GM18517 (cell line): ENCODE measurements around the gene TMEM273.

Source experiments
- ATAC-seq: cut with Tn5 transposase; IDR thresholded peaks from one replicate; pipeline ENCODE4 v1.9.1; 2021; ENCODE audit warnings: mild to moderate bottlenecking, moderate library complexity; ENCODE audit not compliant: unreplicated experiment

TMEM273 gene

DNA sequence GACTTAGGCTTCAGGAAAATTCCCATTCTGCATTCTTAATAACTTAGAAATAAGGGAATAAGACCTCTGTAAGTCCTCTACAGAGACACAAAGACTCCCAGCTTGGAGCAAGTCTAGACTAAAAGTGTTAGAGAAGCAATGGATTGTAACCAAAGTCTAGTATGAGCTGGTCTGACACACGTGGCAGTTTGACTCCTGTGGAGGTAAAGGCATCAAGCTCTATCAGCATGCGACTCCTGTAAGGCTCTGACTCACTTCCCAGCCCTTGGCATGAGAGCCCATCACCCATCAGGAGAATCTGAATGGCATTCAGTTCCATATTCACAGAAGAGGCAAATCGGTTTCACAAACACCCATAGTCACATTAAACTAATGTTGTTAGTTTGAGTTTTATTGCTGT, 68.4 kb downstream of the TMEM273 start:
- ATAC-seq, result no peak

DNA sequence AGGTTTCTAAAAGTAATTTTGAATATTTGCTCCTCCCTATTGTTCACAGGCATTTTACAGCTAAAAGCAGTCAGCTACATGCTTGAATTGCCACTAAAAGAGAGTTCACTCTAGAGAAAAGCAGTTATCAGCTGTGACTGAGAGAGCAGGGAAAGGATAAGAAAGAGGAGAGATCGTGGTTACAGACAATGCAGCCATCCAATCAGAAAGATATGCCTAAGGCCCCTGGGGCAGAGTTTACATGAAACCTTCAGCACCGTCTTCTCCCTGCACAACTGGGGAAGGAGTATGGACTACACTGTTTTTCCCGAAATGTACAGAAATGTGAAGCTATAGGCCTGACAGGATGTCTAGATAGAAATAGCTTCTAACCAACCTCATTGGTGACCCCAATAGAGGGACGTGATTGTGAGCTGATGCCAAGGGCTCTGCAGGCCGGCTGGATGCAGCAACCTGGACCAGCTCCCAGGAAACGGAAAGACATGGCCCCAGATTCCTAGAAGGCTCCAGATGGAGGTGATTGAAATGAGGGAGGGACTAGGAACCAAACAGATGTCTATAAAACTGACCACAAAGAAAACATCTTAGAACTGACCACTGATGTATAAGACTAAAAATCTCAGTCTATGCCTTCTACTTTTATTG, 69.6 kb downstream of the TMEM273 start:
- ATAC-seq, result no peak

DNA sequence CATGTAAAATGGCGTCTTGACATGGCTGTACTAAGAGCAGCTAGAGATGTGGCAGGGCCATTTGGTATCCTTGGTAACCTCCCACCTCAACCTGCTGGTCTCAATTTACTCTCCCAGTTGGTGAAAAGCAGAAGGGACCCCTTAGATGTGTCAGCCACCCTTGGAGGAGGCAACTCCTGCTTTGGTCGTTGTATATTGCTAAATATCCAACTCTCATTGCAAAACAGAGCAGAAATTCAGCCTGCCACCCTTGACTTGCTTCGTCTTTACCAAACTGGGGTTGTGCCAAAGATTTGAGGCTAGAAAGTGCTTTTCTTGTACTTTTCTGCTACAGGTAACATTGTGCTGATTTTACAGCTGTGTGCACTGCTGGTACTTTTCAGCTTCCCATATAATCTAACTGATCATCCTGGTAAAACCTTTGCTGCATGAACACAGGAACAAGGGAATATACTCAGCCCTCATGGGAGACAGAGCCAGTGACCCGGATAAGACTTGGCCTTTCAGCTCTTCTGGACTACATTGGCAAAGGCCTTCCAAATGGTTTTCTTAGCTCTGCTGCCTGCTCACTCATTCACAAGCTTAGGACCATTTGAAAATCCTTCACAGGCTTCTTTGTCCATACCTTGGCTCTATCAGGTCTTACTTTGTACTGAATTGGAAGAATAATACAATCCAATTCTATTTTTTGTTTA, 70.7 kb downstream of the TMEM273 start:
- ATAC-seq, result no peak

DNA sequence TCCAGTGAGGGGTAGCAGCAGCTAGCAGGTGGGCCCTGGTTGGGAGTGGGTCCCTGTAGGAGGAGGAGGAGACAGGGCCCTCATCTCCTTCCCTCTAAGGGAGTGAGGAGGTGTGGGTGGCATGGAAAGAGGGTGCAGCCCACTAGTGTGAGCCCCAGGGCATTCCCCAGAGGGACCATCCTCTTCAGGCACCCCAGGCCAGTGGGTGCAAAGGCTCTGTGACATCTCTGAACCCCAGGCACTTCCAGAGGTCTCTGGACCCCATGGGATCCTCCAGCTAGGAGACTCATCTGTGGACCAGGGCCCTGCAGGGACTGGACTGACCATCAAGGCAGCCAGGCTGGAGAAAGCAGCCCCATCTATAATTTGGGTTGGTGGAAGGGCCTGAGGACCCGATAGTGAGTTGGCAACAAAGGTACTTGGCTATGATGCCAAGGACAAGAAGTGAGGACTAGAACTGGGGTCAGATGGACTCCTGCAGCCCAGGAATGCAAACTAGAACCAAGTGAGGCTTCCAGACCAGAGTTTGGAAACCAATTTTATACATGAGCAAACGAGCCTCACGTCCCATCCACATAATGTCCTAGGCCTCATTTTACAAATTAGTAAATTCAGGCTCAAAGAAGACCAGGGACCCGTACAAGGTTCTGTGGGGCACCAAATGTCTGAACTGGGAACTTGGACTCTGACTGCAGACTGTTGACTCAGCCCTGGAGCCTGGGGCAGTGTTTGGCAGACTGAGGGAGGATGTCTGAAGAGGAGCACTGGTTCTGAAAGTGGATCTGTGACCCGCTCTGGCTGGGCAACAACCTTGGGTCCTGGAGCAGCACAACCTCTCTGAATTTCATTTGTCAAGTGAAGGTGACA, 71.4 kb downstream of the TMEM273 start:
- no peak for ATAC-seq

DNA sequence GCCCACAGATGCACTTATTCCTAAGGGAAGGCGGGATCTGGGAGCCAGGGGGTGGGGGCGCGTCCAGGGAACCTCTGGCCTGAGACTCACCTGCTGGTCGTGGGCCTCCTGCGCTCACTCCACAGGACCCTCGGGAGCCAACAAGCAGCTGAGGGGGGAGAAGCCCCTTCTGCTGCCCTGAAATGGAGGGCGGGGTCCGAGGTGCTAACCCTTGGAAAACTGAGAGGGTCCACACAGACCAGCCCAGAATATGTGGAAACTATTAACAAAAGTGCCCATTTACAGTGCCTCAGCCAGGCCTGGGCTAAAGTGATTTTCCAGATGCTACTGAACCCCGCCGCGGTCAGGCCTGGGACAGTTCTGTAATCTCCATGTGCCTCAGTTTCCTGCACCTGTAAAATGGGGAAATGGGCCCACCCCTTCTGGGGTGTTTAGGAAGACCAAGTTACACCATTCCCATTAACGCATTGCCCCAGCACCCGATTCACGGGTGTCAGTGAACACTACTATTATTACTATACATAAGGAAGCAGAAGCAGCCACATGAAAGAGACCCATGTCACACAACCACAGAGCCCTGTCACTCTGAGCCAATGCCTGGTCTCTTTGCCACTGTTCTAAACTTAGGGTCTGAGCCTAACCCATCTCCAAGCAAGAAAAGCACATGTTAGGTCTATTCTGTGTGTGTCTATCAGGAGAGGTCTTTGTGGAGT, 72.2 kb downstream of the TMEM273 start:
- no peak for ATAC-seq

DNA sequence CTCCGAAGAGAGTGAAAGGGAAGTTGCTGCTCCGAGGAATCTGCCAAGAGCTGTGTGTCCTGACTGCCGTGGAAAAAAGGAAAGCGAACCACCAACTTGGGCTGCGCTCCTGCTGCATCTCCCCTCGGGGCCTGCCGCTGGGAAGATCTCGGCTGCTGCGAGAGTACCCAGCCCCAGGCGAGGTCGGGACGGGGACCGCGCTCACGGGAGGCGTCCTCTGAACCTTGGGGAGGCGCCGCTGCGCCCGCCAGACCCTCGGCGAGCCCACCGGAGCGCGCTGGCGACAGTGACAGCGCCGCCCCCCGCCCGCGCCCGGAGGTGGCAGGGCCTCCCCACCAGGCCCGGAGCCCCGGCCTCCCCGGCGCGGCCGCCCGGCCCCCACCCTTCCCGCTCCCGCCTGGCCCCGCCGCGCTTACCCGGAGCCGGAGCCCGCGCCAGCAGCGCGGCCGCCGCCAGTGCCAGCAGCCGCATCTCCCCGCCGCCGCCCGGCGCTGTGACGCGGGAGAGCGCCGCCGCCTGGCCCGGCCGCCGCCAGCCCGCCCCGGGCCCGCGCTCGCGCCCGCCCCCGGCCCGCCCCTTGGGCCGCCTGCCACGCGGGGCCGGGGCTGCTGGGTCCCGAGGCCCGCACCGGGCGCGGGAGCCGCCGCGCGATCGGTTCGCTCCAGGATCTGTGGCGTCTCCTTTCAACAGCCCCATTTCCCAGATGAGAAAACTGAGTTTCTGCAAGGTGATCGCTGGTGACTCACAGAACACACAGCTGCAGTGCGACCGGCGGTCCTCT, 73.0 kb downstream of the TMEM273 start, which contains the start of gene VSTM4:
Gene VSTM4, minus strand, starts transcription at position 508 of the 781 bp plus-strand sequence. Its CDS starts 37 bp downstream, at position 471.
- ATAC-seq, result no peak

DNA sequence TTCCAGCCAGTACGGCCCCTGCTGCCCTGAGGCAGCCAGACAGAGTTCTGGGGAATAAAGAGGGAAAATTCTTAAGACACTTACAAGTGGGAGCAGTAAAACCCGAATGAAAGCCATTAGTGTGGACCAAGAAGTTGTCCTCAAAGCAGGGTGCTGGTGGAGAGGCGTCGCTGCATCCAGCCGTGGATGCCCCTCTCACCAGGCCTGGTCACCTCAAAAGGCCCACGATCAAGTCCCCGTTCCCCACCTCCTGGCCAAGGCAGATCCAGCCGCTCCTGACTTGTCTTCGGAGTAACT, 73.5 kb downstream of the TMEM273 start:
- no peak for ATAC-seq

DNA sequence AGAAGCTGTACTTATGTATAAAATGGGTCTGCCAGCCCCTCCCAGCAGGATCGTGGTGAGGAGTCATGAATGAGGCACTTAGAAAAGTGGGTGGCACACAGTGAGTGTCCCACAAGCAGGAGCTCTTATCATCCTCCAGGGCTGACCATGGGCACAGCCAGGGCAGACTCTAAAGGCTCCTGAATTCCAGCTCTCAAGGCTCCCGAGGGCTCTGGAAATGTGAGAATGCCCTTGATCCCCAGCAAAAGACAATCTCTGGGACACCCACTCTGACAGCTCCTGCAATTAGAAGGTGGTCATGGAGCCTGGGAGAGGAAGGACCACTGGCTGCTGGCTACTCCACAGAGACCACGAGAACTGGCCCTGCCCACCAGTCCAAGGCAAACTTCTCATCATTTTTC, 74.5 kb downstream of the TMEM273 start:
- ATAC-seq, result no peak

DNA sequence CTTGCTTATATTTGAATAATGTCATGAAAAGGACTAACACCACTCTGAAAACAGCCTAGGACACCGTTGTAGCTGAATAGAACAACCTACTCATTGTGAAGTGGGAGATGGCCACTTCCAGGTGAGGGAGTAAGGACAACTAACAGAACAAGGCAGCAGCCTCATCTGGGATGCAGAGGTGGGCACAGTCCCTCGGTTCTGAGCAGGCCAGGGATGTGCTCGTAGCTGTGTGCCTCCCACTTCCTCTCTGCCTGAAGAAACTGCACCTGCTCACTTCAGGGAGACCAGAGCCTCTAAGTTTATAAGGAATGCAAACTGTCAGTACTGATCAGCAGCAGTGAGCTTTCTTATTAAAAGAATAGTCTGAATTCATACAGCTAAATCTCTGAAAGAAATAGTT, 75.3 kb downstream of the TMEM273 start:
- ATAC-seq, result no peak

DNA sequence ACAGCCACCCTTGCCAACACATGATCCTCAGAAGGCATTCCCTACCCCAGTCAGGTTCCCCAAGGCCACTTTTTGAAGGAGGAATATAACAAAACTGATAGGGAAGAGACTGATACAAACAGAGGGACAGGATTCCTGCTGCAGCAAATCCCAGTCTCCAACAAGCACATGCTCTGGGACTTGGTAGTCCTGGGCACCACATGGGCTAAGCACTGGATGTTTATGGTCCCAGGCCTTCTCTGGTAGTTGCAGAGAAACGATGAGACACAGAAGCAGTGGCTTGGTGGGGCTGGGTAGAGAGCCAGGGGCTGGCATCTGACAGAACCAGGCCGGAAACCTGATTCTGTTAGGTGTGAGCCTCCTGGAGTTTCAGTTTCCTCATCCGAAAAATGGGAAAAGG, 76.1 kb downstream of the TMEM273 start:
- no peak for ATAC-seq

DNA sequence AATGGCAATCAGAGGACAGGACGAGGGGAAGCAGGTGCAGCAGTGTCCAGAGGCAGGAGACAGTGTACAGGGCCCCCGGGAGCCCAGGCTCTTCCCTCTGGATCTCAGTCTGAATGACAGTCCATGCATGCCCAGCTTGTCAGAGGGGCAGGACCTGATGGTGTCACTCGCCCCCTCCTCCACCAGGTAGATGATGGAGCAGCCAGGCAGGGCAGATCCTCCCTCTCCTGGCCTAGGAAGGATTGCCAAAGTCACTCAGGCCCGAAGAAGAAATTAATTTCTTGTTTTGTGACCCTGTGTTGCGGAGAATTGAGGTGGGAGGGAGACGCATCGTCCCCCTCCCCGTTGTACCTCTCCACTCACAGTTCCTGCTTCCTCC, 76.9 kb downstream of the TMEM273 start:
- ATAC-seq, result no peak

DNA sequence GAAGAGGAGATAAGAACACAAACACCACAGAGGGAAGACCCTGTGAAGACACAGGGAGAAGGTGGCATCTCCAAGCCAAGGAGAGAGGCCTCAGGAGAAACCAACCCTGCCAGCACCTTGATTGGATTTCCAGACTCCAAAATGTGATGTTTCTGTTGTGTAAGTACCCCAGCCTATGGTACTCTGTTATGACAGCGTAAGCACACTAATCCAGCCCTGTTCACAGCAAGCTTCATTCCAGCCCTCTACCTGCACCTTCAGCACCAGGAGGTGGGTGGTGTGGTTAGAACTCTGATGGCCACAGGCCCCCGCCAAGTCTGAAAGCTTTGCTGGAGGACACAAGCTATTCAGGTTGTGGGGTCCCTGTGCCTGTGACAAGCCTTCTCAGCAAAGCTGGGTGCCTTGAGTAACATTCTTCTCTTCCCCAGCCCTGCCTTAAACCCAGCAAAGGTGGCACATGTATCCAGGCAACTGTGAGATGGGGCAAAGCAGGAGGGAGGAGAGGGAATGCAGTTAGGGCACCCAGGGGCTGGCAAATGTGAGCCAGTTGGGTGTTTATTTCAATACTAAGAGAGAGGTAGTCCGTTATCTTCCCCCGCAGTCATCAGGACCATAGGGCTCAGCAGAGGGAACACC, 77.4 kb downstream of the TMEM273 start:
- ATAC-seq, result no peak

DNA sequence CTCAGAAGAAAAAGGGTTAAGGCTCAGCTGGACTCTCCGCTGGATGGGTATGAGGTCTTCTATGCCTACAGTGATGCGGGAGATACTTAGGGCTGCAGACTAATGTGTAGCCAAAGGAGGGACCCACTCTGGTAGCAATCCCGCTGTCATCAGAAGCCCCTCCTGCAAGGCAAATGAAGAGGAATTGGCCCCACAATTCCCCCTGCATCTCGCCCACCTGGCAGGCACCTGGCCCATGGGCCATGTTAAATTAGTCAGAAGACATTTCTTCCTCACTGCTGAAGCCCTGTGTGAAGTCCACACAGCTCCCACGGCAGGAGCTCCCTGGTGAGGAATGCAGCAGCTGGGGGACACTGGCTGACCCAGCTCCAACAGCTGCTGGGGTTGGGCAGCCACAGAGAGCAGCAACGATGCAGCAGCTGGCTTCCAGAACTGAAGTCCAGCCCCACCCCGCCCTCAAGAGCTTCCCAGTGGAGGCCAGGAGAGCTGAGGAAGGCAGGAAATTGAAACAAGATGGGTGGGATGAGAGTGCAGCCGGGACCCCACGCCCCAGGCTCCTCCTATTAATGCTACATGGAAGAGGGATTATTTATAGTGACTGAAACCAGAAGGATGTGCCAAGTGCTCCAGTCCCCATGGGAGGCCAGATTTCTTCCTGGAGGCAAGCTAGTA, 78.4 kb downstream of the TMEM273 start:
- no peak for ATAC-seq

DNA sequence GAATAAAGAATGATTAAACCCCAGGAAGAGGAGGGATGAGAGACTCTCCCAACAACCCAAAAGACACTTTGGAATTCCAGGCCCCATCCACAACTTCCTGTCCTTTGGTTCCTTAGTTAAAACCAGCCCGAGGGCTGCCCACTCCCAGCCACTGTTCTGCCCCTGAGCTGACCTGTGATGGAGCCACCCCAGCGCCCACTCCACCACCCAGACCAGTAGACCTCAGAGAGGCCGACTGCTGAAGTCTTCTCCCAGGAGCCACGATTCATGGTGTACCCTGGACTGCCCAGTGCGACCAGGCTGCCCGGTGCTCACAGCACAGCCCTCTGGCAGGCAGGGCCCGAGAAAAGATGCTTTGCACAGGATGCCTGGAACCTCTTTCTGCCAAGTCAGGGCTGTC, 79.5 kb downstream of the TMEM273 start:
- ATAC-seq, result no peak

DNA sequence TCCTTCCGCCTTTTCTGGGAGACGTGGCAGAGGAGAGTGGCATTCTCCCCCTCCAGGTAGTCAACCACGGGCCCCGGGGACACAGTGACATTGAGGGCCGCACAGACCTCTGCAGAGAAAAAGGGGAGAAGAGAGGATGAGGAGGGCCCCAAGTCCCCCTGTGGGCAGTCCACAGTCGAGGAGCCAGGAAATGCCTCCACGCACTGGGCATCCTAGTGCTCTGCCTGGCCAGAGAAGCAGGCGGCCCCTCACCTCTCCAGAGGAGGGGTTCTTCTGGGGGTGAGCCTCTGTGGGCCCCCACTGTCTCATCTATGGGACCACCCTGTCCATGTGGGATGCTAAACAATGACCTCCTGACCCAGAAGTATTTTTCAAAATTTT, 80.3 kb downstream of the TMEM273 start:
- ATAC-seq, result no peak

DNA sequence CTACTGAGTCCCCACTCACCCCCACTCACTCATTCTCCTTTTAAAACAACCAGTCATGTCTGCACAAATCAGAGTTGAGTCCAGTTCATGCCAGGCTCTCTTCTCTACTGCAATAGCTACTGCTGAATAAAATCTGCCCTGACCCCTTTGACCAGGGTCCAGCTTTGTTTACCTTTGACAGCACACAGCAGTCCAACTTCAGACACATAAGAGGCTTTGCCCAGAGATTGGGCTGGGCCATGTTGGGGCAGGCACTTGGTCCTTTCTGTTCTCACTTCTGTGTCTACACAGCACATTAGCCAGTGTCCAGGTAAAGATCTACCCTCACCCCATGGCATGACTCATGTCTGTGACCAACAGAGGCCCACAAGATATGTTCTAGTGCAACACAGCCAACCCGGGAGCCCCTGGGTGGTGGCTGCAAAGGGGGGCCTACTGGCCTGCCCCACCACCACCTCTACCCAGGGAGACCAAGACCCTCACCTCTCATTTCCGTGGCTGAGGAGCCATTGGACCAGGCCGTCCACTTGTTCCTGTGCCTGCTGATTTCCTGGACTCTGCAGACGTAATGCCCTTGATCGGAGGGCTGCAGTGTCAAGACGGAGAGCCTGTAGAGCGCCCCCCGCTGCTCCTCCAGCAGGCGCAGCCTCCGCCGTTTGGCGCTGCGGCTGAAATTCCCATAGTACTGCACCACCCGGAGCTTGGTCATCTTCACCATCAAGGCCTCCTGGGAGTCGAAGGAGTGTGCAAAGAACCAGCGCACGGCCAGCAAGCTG, 80.9 kb downstream of the TMEM273 start:
- no peak for ATAC-seq

DNA sequence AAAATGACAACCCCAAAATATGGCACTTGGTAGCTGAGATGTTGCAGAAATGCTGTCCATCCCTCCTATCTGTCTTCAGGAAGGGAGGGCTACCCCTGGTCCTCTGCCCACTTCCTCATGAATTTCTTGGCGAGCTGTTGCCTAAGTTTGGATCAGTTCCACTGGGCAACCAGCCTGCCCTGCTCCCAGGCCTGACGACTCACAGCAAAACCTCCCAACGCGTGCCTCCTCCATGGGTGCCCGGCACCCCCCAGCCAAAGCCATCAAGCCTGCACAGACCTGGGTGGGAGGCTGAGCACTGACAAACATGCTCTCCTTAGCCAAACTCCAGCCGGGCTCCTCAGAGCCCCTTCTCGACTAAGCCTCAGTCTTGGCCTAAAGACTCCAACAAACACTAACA, 81.7 kb downstream of the TMEM273 start:
- no peak for ATAC-seq

DNA sequence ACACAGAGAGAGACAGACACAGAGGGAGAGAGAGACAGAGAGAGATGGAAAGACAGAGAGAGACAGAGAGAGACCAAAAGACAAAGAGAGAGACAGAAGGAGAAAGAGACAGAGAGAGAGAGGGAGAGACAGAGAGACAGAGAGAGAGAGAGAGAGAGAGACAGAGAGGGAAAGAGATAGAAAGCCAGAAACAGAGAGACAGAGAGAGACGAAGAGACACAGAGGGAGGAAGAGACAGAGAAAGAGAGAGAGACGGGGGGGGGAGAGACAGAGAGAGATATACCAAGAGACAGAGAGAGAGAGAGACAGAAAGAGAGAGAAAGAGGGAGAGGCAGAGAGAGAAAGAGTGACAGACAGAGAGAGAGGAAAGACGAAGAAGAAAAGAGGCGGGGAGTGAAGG, 83.1 kb downstream of the TMEM273 start:
- ATAC-seq, result no peak
